Frontal cortex (tissue), 4 donors: ENCODE results near the gene DNAAF2. TPM values are rescaled to one million over a fixed set of nuclear protein-coding genes. Genes with fewer than 3 reads are reported as not detected.
"Not testable (repeated sequence)": the region's sequence is repeated elsewhere in the genome, so short reads cannot be mapped to it uniquely, and the experiment has no call there.

ENCODE experiments used
- DNase-seq, 2 donors: peaks; one replicate each; pipeline ENCODE4 v3.0.0; 2012; ENCODE audit warnings: low spot score in 2 of 2
- FAIRE-seq: peaks from 2 replicates; lab custom pipeline; 2012; peaks lifted over from hg19 to GRCh38; lab: Jason Lieb, UNC
- total RNA-seq: library from RNA; depleted of rRNA; stranded (reverse); fragments of >200 nt; gene quantifications from one replicate; pipeline ENCODE4 v1.2.3, GENCODE V29; 2014
- donor health status: control.
- donor health status: control.
- donor health status: control.

The DNAAF2 gene, protein sequence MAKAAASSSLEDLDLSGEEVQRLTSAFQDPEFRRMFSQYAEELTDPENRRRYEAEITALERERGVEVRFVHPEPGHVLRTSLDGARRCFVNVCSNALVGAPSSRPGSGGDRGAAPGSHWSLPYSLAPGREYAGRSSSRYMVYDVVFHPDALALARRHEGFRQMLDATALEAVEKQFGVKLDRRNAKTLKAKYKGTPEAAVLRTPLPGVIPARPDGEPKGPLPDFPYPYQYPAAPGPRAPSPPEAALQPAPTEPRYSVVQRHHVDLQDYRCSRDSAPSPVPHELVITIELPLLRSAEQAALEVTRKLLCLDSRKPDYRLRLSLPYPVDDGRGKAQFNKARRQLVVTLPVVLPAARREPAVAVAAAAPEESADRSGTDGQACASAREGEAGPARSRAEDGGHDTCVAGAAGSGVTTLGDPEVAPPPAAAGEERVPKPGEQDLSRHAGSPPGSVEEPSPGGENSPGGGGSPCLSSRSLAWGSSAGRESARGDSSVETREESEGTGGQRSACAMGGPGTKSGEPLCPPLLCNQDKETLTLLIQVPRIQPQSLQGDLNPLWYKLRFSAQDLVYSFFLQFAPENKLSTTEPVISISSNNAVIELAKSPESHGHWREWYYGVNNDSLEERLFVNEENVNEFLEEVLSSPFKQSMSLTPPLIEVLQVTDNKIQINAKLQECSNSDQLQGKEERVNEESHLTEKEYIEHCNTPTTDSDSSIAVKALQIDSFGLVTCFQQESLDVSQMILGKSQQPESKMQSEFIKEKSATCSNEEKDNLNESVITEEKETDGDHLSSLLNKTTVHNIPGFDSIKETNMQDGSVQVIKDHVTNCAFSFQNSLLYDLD
- total RNA-seq = 22.0 TPM

- peak in 1 of 2 donors; percentile 54 for DNase-seq
- FAIRE-seq = no peak
These were observed at the start of gene DNAAF2 for GRCh38 chr14:49634547-49635334. Gene DNAAF2 (minus strand): TSS chr14:49635244. CDS start chr14:49635149, 95 bp downstream.

GRCh38 chr14:49679271-49679670 is 44.2 kb upstream of the DNAAF2 start:
- no peak for DNase-seq
- no peak for FAIRE-seq

- FAIRE-seq = no peak
- no peak for DNase-seq
These were observed 42.6 kb upstream of the DNAAF2 start for GRCh38 chr14:49677643-49678042.

DNA sequence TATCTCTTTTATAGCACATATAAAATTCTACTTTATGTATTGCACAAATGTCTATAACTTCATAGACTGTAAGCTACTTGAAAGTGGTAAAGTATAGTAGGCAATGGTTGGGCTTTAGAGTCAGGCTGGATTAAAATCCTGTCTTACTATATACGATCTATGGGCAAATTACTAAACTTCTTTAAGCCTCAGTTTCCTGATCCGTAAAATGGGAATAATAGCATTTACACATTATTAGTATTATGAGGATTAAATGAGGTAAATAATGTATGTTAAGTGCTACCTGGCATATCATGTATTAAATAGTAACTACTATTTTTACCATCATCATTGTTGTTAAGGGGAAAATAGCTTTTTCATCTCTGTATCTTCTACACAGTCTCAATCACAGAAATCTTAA is 38.5 kb upstream of the DNAAF2 start:
- no peak for DNase-seq
- no peak for FAIRE-seq

DNA sequence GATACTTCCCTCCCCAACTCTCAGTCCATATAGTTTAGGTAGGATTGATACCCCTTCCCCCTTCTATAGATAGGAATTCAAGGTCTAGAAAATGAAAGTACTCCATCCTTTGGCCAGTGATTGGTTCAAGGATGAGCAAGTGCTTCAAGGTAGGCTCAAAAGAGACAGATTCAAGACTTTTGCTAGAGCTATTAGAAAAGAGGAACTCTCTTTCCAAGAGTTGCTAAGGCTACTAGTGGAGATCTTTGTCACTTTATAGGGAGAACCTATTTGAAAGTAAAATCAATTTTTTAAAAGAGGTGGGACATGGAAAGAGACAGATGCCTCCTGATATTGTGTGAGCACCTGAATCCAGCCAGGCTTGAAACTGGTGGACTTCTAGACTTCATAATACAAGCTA is 35.4 kb upstream of the DNAAF2 start:
- no peak for DNase-seq
- no peak for FAIRE-seq

- no peak for FAIRE-seq
- no peak for DNase-seq
These were observed 24.7 kb upstream of the DNAAF2 start for GRCh38 chr14:49659526-49660455.

GRCh38 chr14:49657500-49657899 is 22.5 kb upstream of the DNAAF2 start:
- FAIRE-seq, DNase-seq: not testable (repeated sequence)

- DNase-seq = no peak
- FAIRE-seq = peak; percentile 71
These were observed 19.5 kb upstream of the DNAAF2 start for GRCh38 chr14:49654511-49654910.

DNA sequence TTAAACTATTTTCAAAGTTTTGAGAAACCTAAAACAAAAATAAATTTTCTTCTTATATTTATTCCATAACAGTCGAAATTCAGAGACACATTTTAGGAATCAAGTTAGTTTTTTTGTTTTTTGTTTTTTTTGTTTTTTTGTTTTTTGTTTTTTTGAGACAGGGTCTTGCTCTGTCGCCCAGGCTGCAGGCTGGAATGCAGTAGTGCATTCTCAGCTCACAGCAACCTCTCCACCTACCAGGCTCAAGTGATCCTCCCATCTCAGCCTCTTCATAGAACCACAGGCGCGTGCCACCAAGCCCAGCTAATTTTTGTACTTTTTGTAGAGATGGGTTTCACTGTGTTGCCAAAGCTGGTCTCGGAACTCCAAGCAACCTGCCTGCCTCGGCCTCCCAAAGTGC is 18.5 kb upstream of the DNAAF2 start:
- DNase-seq (no peak), FAIRE-seq (no peak)

DNA sequence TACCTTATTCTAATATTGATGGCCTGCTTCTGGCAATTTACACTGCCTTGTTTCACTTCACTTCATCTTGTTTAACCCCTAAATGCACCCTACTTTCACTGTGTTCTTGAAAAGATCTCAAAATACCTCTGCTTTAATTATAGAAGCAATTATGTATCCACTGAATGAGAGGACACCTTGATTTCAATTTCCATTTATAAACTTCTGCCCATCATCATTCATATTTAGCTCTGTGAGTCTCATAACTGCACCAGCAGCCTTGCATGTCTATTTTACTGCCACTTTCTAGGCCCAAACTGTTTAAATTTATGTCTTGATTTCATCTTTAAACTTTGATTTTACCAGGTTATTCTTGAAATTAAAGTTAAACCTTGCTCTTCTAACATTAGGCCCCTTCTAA is 7.1 kb upstream of the DNAAF2 start:
- DNase-seq (no peak), FAIRE-seq (no peak)

DNA sequence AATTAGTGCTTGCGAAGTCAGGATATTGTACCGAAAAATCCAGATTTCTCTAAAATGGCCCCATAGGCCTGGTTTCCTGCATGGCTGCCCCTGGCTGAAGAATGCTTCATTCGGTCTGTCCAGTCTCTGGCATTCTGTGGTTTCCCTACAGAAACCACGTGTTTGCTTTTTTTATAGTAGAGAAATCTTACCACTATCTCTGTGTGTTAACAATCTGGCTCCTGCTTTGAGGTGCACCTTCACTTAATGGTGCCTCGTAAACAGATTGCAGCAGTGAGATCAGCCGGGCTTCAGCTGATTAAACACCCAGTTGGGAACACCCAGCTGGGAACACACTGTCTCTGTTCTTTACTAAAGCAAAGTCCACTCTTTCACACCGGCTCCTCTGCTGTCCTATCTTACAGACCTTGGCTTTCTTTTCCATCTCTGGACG is 6.7 kb upstream of the DNAAF2 start:
- DNase-seq (no peak), FAIRE-seq (no peak)

DNA sequence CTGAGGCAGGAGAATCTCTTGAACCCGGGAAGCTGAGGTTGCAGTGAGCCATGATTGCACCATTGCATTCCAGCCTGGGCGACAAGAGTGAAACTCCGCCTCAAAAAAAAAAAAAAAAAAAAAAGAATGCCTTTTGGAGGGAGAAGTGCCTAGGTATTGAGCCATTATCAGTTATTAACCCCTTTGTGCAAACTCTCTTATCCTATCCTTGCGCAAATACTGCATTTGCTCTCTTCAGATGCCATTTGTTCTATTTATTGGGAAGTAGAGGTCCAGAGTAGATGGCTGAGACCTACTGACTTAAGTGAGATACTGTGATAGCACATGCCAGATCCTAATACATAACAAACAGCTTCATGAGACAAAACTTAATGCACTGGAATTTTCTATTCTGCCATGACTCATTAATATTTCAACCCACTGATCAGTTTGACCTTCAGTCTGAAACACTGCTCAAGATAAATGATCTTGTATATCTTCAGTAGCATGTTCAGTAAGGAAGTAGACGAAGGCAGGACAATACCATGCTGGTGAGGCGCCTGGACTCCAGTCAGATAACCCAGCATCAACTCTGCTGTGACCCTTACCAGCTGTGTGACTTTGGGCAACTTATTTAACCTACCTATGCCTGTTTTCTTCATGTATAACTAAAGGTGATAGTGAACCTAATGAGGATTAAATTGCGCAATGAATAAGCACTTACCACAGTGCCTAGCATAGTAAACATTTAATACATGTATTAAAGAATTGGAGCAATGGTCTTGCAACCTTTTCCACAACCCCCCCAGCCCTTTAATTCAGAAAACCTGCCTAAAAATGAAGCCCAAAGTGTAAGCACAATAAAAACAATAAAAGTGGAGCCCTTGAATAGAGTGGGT is 5.7 kb upstream of the DNAAF2 start:
- DNase-seq = no peak
- FAIRE-seq = no peak

GRCh38 chr14:49637534-49638078 is 2.6 kb upstream of the DNAAF2 start:
- no peak for FAIRE-seq
- DNase-seq = no peak

GRCh38 chr14:49636866-49637265 is 1.8 kb upstream of the DNAAF2 start:
- DNase-seq = no peak

GRCh38 chr14:49633640-49634546 is 1.2 kb downstream of the DNAAF2 start:
- FAIRE-seq = no peak
- peak; percentile 93 to 94 for DNase-seq

More at GRCh38 chr14:49636866-49637265, 1.8 kb upstream of the DNAAF2 start:
- no peak for FAIRE-seq

GRCh38 chr14:49623941-49624839 is 10.9 kb downstream of the DNAAF2 start:
- no peak for FAIRE-seq
- DNase-seq = no peak
